22Rv1 (cell line): ENCODE results near the gene MPZL1.
"Not testable (repeated sequence)": the region's sequence is repeated elsewhere in the genome, so short reads cannot be mapped to it uniquely, and the experiment has no call there.

Experiments
- H3K27ac ChIP-seq: fragments of 450-650 bp; 2 replicates; pipeline ENCODE4 v1.5.1; 2017
- ZFX ChIP-seq: fragments of 450-650 bp; IDR thresholded peaks from 2 replicates; pipeline ENCODE4 v1.6.1; 2017; ENCODE audit warnings: antibody characterized with exemption, borderline replicate concordance
- TF ChIP-seq, protein P1 (sequence below): fragments of 450-650 bp; IDR thresholded peaks from 2 replicates; pipeline ENCODE4 v1.5.1; 2017; ENCODE audit warnings: mild to moderate bottlenecking

The MPZL1 gene

DNA sequence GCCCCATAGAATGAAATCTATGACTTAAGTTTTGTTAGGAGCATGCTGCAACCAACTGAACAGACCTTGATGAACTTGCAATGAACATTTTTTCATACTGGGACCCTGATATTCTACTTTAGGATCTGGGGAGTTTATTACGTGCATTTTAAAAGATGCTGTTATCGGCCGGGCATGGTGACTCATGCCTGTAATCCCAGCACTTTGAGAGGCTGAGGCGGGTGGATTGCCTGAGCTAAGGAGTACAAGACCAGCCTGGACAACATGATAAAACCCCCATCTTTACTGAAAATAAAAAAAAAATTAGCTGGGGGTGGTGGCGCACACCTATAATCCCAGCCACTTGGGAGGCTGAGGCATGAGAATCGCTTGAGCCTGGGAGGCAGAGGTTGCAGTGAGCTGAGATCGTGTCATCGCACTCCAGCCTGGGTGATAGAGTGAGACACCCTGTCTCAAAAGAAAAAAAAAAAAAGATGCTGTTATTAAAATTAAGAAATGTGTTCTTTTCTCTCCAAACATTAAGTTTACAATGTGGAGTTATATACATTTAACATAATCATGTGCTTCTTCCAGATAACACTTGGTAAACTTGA lies 7.1 kb downstream of the MPZL1 start:
- H3K27ac ChIP-seq, result no peak overlapping the region
- TF ChIP-seq, protein P1, sequence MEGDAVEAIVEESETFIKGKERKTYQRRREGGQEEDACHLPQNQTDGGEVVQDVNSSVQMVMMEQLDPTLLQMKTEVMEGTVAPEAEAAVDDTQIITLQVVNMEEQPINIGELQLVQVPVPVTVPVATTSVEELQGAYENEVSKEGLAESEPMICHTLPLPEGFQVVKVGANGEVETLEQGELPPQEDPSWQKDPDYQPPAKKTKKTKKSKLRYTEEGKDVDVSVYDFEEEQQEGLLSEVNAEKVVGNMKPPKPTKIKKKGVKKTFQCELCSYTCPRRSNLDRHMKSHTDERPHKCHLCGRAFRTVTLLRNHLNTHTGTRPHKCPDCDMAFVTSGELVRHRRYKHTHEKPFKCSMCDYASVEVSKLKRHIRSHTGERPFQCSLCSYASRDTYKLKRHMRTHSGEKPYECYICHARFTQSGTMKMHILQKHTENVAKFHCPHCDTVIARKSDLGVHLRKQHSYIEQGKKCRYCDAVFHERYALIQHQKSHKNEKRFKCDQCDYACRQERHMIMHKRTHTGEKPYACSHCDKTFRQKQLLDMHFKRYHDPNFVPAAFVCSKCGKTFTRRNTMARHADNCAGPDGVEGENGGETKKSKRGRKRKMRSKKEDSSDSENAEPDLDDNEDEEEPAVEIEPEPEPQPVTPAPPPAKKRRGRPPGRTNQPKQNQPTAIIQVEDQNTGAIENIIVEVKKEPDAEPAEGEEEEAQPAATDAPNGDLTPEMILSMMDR, result no peak
- TF ChIP-seq ZFX, result no peak

DNA sequence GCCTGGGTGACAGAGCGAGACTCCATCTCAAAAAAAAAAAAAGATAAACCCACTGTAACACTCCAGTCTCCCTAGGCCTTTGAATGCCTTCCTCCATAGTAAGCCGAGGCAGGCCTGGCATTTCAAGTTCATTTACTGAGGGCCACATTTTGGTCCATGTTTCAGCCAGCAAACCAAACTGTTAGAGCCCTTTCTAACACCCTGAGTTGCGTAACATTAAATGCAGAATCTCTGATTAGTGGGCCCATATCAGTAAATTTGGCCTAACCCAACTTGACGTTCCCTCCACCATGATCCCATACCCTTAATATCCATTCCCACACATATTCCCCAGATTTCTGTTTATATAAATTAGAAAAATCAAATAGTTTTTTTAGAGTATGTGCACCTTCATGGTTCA lies 12.4 kb downstream of the MPZL1 start:
- TF ChIP-seq, protein P1, result no peak
- TF ChIP-seq ZFX, result no peak
- no peak overlapping the region for H3K27ac ChIP-seq

DNA sequence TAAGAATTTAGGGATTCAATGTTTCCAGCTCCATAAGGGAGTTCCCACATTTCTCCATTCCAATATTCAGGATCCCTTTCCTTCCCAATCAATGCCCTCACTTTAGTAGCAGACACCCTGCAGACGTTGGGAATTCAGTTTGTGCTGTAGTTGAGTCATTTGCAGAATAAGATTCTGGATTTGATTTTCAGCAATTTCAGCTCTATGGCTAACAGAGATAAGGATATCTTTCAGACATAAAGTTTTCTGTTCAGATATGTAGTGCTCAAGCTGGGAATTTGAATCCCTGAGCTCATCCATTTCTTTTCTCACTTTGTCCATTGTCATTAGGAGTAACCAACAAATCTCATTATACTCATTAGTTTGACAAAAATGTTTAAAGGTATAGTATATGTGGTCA lies 13.1 kb downstream of the MPZL1 start:
- TF ChIP-seq, protein P1, result no peak
- TF ChIP-seq ZFX, result no peak

DNA sequence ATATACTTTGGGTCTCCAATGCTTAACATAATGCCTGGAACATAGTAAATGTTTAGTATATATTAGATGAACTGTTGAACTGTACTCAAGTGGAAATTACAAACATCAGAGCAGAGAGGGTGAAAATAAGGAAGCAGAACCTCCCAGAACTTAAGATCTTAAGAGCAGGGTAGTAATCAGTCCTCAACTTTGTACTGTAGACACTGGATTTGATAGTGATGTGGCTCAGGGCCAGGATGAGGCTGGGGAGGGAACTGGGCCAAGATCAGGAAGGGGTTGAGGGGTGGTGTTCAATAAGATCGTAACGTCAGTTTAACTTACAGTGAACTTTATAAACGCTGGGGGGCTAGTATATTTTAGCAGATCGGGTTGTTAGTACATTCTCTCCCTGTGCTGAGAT lies 15.4 kb downstream of the MPZL1 start:
- H3K27ac ChIP-seq, result no peak overlapping the region
- TF ChIP-seq, protein P1, result no peak
- TF ChIP-seq ZFX, result no peak

More for the DNA sequence above, 13.1 kb downstream of the MPZL1 start:
- H3K27ac ChIP-seq, result no peak overlapping the region

DNA sequence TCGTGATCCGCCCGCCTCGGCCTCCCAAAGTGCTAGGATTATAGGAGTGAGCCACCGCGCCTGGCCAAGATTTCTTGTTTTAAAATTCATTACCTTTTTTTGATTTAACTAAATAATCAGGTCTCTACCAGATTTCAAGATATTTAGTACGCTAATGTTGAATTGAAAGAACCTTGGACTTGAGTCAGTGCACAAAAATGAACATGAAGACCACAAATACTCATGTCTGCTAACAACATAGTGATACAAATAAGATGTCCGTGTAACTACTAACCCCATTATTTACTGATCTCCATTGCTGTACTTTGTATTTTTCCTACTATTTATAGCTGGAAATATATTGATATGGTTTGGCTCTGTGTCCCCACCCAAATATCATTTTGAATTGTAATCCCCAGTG lies 16.4 kb downstream of the MPZL1 start:
- TF ChIP-seq, protein P1, result no peak
- TF ChIP-seq ZFX, result no peak

DNA sequence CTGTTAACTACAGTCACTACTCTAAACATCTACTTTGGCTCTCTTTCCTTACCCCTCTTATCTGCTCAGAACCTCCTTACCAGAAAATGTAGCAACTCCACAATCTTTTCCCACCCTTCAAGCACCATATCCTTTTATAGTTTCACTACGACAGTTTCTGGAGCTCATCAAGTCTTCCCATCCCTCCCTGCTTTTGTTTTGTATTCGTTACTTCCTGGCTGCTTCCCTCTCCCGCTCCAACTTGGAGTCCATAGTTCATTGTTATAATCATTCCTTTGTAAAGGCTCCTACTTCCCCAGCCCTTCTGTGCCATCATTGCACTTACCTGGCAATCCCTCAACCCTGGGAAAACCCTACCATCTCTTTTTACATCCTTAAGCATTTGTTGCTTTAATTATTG lies 18.0 kb downstream of the MPZL1 start:
- H3K27ac ChIP-seq, result no peak overlapping the region
- TF ChIP-seq ZFX, result no peak
- TF ChIP-seq, protein P1, result no peak

More for the DNA sequence above, 16.4 kb downstream of the MPZL1 start:
- no peak overlapping the region for H3K27ac ChIP-seq

DNA sequence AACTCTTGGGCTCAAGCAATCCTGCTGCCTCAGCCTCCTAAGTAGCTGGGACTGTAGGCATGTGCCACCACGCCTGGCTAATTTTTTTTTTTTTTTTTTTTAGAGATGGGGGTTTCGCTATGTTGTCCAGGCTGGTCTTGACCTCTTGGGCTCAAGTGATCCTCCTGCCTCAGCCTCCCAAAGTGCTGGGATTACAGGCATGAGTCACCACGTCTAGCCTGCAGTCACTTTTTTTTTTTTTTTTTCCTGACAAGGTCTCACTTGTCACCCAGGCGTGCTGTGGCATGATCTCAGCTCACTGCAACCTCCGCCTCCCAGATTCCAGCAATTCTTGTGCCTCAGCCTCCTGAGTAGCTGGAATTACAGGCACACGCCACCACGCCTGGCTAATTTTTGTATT lies 19.3 kb downstream of the MPZL1 start:
- not testable (repeated sequence) for H3K27ac ChIP-seq

DNA sequence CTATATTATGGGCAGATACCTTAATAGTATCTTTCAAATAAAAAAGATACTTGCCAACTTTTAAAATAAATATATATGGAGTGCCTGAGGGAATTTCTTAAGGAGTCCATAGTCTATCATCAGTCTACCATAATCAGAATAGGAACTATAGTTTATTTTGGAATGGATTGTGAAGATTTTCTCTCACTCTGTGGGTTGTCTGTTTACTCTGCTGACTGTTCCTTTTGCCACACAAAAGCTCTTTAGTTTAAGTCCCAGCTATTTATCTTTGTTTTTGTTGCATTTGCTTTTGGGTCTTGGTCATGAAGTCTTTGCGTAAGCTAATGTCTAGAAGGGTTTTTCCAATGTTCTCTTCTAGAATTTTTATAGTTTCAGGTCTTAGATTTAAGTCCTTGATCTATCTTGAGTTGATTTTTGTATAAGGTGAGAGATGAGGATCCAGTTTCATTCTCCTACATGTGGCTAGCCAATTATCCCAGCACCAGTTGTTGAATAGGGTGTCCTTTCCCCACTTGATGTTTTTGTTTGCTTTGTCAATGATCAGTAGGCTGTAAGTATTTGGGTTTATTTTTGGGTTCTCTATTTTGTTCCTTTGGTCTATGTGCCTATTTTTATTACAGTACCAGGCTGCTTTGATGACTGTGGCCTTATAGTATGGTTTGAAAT lies 20.7 kb downstream of the MPZL1 start:
- peak overlapping the region; percentile 73 for H3K27ac ChIP-seq
